A673 (cell line): Measurements from ENCODE around the gene CASKIN2.

ENCODE experiments used
- CTCF ChIP-seq: fragments of 300-800, 200-600 bp; sonication (generic); conservative IDR thresholded peaks from 2 replicates; pipeline ENCODE4 v1.5.1; 2017; ENCODE audit warnings: low read depth, mild to moderate bottlenecking, antibody characterized with exemption, low read length, moderate library complexity, mixed read lengths
- EZH2 ChIP-seq: fragments of 200-600 bp; sonication (generic); IDR thresholded peaks from 2 replicates; pipeline ENCODE4 v1.6.1; 2017; ENCODE audit warnings: borderline replicate concordance, low read depth, mild to moderate bottlenecking, mixed read lengths, antibody characterized with exemption, low read length; ENCODE audit not compliant: poor library complexity, severe bottlenecking

GRCh38 chr17:75503976-75504346, 11.4 kb downstream of the CASKIN2 start:
- TF ChIP-seq EZH2 (no peak), CTCF (no peak)
